ENCODE measurements around the gene YES1.

Gene YES1

GRCh38 chr18:785242-785641 lies 26.8 kb downstream of the YES1 start:
- Histone ChIP-seq H3K27ac (ENCODE audit: low read depth, low read length, poor library complexity, severe bottlenecking) (no peak overlapping the region), H3K4me2 (ENCODE audit: low read length) (no peak overlapping the region)
- TF ChIP-seq CTCF (IDR thresholded peaks at IDR 0.05; ENCODE audit: low read length): no peak

DNA sequence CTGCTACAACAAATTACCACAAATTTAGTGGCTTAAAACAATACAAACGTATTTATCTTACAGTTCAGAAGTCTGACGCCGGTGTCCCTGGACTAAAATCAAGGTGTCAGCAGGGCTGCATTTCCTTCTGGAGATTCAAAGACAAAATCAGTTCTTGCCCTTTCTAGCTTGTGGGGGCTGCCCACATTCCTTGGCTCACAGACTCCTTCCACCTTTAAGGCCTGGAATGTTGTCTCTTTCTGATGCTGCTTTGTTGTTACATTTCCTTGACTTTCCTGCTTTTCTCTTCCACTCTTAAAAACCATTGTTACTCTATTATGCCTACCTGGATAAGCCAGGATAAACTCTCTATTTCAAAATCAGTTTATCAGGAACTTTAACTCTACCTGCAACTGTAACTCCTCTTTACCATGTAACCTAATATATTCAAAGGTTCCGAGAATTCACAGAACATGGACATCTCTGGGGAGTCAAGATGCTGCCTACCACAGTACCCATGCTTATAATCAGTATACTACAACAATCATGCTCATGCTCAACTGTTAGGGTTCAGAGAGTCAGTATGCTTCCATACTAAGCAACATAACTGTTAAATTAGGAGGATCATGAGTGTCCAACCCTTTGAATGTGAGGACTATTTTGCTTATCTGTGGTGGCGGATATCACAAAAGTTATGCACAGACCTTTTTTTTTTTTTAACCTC lies 27.4 kb downstream of the YES1 start:
- H3F3A ChIP-seq (ENCODE audit: insufficient read depth, low read length): no peaks in the 10 kb centered on the region
- H3K9me2 ChIP-seq (ENCODE audit: low read depth, low read length): no peaks in the 10 kb centered on the region
- H3K9ac ChIP-seq (ENCODE audit: low read length): no peak overlapping the region
- H3K27me3 ChIP-seq (ENCODE audit: insufficient read depth, low read length): no peaks in the 10 kb centered on the region
- no peaks in the 10 kb centered on the region for H3K36me3 ChIP-seq (ENCODE audit: insufficient read depth, low read length)
- no peaks in the 10 kb centered on the region for H3K4me1 ChIP-seq (ENCODE audit: insufficient read depth, low read length, severe bottlenecking)
- H3K27ac ChIP-seq (ENCODE audit: low read depth, low read length, poor library complexity, severe bottlenecking): no peak overlapping the region
- no peak overlapping the region for H2AFZ ChIP-seq (ENCODE audit: low read length)
- no peak for TF ChIP-seq EZH2 (IDR thresholded peaks at IDR 0.05; ENCODE audit: borderline replicate concordance, low read length)
- TF ChIP-seq CTCF (IDR thresholded peaks at IDR 0.05; ENCODE audit: low read length): no peak
- H3K4me2 ChIP-seq (ENCODE audit: low read length): no peak overlapping the region
- no peaks in the 10 kb centered on the region for H4K20me1 ChIP-seq (ENCODE audit: insufficient read depth, low read length)
- H3K9me3 ChIP-seq (ENCODE audit: low read length): no peaks in the 10 kb centered on the region
- no peak overlapping the region for H3K4me3 ChIP-seq (ENCODE audit: low read depth, low read length, poor library complexity, severe bottlenecking)
- no peaks in the 10 kb centered on the region for H3K79me2 ChIP-seq (ENCODE audit: insufficient read depth, low read length)

More at GRCh38 chr18:785242-785641, 26.8 kb downstream of the YES1 start:
- H4K20me1 ChIP-seq (ENCODE audit: insufficient read depth, low read length): no peaks in the 10 kb centered on the region
- H3K27me3 ChIP-seq (ENCODE audit: insufficient read depth, low read length): no peaks in the 10 kb centered on the region
- no peaks in the 10 kb centered on the region for H3K36me3 ChIP-seq (ENCODE audit: insufficient read depth, low read length)
- H2AFZ ChIP-seq (ENCODE audit: low read length): no peak overlapping the region
- no peak overlapping the region for H3K4me3 ChIP-seq (ENCODE audit: low read depth, low read length, poor library complexity, severe bottlenecking)
- no peak overlapping the region for H3K9ac ChIP-seq (ENCODE audit: low read length)
- H3K9me3 ChIP-seq (ENCODE audit: low read length): no peaks in the 10 kb centered on the region
- no peaks in the 10 kb centered on the region for H3K4me1 ChIP-seq (ENCODE audit: insufficient read depth, low read length, severe bottlenecking)
- no peaks in the 10 kb centered on the region for H3F3A ChIP-seq (ENCODE audit: insufficient read depth, low read length)
- no peaks in the 10 kb centered on the region for H3K79me2 ChIP-seq (ENCODE audit: insufficient read depth, low read length)
- H3K9me2 ChIP-seq (ENCODE audit: low read depth, low read length): no peaks in the 10 kb centered on the region

DNA sequence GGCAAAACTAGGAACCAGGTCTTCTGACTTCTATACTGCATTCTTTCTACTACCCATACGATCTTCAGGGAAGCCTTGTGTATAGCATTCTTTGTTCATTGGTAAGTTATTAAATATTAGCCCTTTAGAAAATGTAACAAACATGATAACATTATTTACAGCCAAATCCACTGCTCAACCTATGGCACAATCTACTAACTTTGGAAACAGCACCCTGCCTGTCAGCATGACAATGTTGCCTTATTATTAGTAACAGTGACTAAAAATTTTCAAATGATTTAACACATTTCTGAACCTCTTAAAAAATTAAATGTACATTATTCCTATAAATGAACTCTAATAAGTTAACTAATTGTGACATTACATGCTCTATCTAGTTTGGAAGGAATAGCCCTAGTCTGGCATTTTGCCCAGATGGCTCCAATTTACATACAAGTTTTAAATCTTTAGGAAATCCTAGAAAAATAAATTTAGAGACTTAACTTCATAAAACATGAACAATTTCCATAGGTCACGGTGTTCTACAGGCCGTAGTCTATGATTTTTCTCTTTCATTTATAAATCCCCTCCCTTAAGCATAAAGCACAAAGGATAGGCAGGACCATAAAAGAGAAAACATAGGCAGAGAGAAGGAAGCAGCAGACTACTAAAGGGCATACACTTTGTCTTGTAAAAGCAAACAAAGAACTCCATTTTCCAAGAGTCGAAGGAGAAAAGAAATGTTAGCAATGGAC lies 33.7 kb downstream of the YES1 start:
- Histone ChIP-seq H3K79me2 (ENCODE audit: insufficient read depth, low read length) (no peaks in the 10 kb centered on the region), H3K36me3 (ENCODE audit: insufficient read depth, low read length) (no peaks in the 10 kb centered on the region), H3K27ac (ENCODE audit: low read depth, low read length, poor library complexity, severe bottlenecking) (no peak overlapping the region), H3K9me3 (ENCODE audit: low read length) (no peaks in the 10 kb centered on the region), H4K20me1 (ENCODE audit: insufficient read depth, low read length) (no peaks in the 10 kb centered on the region), H3K4me3 (ENCODE audit: low read depth, low read length, poor library complexity, severe bottlenecking) (no peak overlapping the region), H3K4me1 (ENCODE audit: insufficient read depth, low read length, severe bottlenecking) (no peaks in the 10 kb centered on the region), H3F3A (ENCODE audit: insufficient read depth, low read length) (no peaks in the 10 kb centered on the region), H2AFZ (ENCODE audit: low read length) (no peak overlapping the region), H3K27me3 (ENCODE audit: insufficient read depth, low read length) (no peaks in the 10 kb centered on the region), H3K9me2 (ENCODE audit: low read depth, low read length) (no peaks in the 10 kb centered on the region), H3K4me2 (ENCODE audit: low read length) (no peak overlapping the region), H3K9ac (ENCODE audit: low read length) (no peak overlapping the region)
- TF ChIP-seq CTCF (IDR thresholded peaks at IDR 0.05; ENCODE audit: low read length) (no peak), EZH2 (IDR thresholded peaks at IDR 0.05; ENCODE audit: borderline replicate concordance, low read length) (no peak)
